GM19035 (cell line): ENCODE data around the gene PTCHD4.
"Not testable (repeated sequence)": the region's sequence is repeated elsewhere in the genome, so short reads cannot be mapped to it uniquely, and the experiment has no call there.

Source experiments
- ATAC-seq: cut with Tn5 transposase; IDR thresholded peaks from one replicate; pipeline ENCODE4 v1.9.1; 2021; ENCODE audit not compliant: unreplicated experiment

Gene PTCHD4

DNA sequence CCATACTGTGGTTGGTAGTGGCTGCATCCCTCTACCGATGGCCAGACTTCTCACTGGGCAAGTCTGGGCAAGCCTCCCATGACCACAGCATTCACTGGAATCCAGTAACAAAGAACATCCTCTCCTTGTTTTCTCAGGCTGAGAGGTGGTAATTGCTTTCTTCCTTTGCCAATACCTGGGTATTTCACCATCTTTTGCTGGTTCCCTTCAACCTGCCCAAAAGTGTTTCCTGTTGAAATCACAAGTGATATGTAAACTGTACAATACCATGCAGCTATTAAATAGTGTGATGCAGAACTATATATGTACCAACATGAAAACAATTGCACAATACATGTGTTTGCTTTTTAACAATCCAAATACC is at the start of gene PTCHD4:
PTCHD4 (minus strand) TSS at position 55 of the 364 bp plus-strand sequence. CDS start 42,240 bp downstream, outside the sequence.
- ATAC-seq, result no peak

DNA sequence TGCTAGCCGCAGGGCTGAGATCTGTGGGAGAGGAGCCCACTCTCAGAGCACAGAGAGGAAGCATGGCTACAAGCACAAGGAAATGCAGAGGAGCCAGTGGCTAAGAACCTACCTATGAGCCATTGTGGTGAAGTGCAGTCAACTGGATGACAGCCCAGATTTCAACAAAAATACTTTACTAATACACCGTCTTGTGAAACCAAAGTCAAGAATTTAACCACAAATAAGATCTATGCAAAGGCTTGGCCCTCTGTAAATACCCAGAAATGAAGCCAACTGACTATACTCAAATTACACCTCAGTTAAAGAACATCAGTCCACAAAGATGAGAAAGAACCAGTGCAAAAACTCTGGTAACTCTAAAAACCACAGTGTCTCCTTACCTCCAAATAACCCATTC is 40.1 kb upstream of the PTCHD4 start:
- ATAC-seq, result no peak

DNA sequence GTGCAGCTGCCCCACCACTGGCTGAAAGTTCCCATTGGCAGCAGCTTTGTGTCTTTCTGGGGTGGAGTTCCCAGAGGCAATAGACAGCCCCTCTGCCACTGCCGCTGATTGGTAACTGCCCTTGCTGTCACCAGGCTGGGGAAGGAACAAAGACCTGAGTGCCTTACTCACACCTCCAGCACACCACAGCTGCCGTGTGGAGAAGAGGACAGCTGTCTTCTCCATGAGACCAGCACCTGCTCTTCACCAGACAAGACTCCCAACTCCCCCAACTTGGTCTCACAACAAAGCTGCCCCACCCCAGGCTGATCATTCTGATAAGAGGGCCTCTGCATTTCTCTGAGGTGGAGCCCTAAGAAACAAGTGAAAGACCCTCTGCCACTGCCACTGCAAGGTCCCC is 39.7 kb upstream of the PTCHD4 start:
- ATAC-seq, result no peak

DNA sequence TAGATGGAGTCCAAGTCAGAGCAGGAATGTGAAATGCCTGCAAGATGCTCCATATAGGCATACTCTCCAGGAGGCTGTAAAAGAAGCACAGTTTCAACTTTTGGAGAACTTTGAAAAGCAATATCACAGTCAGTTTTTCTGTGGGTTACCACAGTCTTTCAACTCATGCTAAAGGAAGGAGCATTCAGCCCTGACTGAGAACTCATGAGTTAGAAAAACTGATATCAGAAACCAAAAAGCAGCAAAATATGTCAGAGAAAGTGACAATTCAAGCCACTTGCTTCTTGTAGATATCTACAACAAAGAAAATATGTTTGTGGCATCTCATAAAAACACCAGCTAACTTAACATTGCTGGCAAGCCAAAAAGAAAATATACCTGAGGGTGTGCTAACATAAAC is 36.1 kb upstream of the PTCHD4 start:
- no peak for ATAC-seq

DNA sequence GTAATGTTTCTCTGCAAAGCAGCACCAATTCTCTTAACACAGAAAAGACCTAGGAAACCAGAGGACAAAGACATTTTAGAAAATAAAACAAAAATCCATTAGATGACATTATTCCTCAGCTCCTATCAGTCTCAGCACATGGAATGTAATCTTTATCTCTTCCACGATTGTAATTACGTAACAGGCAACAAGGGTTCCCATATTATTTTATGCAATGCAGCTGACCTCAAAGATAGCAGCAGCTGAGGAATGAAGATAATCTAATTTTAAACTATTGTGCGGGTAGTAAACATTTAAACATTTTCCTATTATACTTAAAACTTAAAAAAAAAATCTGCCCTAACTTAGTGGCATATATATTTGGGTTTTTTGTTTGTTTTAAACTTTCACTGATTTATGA is 33.0 kb upstream of the PTCHD4 start:
- no peak for ATAC-seq

DNA sequence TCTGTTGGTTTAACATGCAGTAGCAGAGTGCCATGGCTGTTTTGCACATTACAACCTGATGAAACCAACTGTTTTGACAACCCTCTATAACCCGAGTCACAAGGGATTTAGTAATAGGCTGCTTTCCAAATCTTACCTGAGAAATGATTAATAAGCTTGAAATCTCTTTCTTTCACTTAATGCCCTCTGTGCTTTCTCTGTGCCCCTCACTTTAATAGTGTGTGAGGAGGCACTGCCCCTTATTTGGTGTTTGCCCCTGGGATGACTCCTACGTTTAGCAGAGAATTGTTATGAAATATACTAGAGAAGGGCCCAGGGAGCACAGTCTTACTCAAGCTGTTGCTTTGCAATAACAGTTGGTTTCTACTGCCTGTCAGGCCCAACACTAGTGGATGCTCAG is 31.0 kb upstream of the PTCHD4 start:
- no peak for ATAC-seq

DNA sequence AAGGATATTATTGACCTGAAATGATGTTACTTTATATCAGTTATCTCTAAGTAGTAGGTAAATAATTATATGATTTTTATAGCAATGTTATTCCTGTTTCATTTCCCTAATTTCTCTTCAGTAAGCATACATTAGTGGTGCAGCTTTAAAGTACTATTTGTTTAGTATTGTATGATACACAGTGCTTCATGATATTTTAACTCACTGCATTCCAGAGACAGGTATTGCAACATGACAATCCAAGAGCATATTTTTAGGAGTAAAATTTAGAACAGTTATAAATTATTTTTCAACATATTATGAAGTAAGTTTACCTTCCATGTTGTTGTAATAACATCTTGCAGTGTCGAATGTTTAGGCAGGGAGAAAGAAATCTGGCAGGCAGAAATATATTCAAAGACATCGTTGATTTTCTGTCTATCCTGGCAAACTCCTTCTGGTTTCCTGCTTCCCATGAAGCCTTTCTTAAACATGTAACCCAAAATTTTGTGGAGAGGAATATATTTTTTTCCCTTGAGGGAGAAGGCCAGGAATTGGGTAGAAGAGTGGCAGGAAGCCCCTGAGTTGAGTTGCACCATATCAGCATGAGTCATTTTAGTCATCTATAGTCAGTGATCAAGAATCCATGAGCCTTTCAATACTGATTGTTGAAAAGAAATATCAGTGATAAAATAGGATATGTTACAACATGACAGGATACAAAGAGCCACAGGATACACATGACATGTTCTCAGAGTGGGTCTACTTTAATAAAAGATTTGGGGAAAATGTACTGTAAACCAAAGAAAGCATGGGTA is 29.0 kb upstream of the PTCHD4 start:
- no peak for ATAC-seq

DNA sequence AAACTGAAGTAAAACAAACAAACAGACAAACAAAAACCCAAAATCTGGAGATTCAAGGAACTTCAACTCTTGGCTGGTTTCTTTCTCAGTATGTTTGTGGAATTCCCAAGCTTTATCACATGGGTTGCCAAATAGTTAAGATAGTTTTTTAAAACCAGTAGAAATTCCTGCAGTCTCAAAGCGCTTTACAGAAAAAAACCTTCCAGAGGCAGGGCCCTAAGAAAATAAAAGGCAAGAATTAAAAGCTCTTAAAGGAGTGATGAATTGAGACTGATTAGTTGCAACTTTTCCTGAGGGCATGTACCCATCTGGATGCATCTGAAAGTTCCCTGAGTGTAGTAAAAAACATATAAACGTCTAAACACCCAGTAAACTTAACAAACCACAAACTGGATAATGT is 25.9 kb upstream of the PTCHD4 start:
- ATAC-seq, result no peak

DNA sequence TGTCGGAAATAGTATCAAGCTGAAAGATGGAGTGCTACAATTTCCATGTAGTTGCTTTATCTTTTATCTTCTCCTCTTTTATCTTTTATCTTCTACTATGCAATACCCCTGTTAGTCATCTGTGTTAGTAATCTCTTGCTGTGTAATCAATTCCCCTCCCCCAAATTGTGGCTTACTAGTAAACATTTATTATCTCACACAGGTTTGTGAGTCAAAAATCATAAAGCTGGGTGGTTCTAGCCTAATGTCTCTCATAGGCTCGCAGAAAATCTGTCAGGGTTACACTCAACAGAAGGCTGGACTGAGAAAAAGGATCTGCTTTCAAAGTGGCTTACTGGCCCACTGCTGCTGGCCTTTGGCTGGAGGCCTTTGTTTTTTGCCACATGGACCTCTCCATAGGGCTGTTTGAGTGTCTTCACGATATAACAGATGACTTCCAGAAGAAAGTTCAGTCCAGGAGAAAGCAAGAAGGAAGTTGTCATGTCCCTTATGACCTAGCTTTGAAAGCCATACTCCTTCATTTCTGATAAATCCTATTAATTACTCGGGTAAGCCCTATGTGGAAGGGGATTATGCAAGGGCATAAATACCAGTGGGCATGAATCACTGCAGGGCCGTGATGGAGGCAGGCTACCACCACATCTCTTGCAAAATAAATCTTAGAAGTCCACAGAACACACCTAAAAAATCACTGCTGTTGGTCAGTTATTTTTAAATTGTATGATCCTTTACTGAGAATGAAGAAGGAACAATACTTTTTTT is 24.5 kb upstream of the PTCHD4 start:
- ATAC-seq, result no peak

DNA sequence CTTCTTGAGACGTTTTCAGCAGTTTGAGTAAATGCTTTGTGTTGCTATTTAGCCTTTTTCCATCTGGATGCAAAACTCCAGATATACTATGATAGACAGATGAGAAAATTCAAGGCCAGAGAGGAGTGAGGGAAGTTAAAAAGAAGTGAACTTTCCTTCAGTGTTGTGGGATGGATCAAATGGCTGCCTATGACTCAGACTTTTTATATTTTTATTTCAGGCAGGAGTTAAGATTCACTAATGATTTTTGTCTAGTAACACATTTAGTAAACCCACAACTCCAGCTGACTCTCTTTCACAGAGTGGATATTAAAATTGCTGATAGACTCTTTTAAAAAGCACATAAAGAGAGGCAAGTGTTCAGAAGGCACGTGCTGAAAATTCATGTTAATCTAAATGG is 23.2 kb upstream of the PTCHD4 start:
- no peak for ATAC-seq

DNA sequence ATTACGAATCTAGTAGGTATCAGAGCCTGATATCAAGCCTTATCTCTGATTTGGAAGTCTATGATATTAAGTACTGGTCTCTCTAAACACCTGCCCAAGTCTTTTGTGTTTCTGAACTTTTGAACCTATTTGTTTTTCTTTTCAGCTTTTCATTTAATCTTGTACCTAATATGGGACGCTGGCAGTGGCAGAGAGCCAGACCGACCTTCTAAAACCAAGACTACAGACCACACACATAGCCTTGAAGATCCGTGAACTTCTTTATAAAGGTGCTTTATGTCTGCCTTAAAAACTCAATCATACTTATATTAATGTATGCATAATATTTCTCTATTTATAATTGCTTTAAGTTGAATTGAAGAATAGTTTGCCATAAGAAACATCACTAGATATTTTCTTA is 12.6 kb upstream of the PTCHD4 start:
- no peak for ATAC-seq

DNA sequence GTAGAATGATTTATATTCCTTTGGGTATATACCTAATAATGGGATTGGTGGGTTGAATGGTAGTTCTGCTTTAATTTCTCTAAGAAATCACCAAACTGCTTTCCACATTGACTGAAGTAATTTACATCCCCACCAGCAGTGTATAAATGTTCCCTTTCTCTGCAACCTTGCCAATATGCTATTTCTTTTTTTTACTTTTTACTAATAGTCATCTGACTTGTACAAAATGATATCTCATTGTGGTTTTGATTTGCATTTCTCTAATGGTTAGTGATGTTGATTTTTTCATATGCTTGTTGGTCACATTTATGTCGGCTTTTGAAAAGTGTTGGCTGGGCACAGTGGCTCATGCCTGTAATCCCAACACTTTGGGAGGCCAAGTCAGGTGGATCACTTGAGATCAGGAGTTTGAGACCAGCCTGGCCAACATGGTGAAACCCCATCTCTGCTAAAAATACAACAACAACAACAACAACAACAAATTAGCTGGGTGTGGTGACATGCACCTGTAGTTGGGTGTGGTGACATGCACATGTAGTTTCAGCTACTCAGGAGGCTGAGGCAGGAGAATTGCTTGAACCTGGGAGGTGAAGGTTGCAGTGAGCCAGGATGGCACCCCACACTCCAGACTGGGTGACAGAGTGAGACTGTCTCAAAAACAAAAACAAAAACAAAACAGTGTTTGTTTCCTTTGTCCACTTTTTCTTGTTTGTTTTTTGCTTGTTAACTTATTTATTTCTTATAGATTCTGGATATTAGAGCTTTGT is 11.2 kb upstream of the PTCHD4 start:
- not testable (repeated sequence) for ATAC-seq

DNA sequence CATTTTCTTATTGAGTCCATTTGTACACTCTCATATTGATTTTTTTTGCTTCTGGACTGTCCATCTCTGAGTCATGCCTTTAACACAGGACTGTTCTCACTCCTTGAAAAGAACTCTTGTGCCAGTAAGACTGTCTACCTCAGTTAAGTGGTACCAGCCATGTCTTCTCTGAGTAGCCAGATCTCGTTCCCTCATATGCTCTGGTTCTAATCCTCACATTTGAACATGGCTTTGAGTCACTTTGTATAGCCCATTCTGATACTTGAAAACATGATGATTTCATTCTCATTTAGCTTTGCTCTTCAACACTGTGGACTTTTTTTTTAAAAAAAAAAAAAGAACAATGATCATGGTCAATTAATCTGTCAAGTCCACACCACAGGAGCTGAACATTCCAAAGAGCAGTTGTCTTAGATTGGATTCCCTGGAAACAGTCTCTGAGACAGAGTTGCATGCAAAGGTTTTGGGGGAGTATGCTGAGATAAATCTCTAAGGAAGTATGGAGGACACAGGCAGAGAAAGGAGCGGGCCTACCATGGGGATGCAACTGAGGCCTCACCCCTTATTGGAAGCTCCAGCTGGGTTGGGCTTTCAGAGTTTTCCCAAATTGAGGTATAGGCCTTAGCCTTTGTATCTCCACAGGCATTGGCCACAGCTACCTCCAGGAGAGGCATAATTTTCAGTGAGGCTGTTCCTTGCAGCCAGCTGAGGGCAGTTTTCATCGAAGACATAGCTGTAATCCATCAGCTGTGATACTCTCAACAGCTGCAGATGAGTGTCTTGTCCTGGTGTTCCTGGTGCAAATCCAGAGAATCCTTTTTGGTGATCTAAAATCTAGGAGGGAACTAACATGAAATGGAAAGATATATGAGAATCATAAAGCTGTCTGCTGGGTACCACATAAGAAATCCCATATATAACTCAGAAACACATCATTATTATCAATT is 6.0 kb upstream of the PTCHD4 start:
- ATAC-seq, result no peak

DNA sequence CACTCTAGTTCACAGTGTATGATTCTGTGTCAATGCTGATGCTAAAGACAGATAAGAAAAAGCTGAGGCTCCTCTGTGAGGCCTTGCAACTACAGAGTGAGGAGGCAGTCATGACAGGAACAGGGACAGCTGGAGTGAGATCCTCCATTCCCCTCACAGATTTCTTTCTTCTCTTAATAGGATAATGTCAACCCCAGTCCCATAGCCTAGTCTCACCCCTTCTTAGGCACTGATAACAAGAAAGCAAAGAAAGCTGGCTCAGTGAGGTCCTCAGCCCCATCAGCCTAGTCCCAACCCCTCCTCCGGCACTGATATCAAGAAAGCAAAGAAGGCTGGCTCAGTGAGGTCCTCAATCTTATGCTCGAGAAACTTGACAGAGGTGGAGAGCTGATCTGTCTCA is 2.1 kb upstream of the PTCHD4 start:
- ATAC-seq, result no peak

DNA sequence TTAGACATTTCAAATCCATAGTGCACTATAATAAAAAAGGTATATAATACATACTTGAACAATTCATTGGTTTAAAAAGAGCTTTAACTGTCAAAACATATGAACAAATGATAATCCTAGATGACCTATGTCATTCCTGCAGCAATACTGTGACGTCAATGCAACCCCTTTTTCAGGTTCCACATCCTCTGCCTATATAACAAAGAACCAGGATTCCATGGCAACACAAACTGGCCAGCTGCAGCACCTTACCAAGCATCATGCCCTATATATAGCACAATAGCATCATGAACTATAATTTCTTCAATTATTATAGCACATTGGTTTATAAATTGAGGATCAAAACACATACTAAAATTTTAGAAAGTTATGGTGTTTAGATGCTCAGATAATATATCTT is 578 bp upstream of the PTCHD4 start:
- no peak for ATAC-seq

DNA sequence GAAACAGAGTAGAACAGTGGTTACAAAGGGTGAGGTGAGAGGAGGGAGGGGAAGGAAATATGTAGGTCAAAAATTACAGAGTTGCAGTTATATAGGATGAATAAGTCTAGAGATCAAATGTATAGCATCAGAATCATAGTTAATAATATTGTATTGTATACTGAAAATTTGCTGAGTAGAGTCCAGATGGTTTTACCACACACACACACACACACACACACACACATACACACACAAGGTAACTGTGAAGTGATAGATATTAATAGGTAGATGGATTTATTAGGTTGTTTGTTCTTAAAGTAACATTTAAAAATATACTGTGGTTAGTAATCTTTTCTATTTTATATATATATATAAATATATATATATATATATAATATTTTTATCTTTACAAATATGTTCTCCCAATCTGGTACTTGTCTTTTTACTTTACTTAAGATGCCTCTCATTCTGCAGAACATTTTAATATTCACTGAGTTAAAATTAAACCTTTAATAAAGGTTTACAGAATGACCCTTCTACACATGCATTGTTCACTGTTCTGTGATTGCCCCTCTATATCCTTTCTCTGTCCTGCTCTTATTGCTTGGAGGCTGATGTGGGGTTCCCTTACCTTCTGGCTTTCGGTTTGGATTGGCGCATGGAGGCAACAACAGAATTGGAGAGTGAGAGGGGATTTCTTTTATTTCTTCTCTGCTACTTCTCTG is 408 bp downstream of the PTCHD4 start:
- ATAC-seq, result no peak

DNA sequence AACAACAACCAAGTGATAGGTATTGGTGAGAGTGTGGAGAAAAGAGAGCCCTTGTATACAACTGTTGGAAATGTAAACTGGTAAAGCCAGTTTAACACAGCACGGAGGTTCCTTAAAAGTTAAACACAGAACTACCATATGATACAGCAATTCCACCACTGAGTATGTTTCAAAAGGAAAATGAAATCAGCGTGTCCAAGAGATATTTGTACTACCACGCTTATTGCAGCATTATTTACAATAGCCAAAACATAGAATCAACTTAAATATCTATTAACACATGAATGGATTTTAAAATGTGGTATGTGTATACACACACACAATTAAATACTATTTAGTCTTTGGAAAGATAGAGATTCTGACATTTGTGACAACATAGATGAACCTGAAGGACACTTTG is 1.1 kb downstream of the PTCHD4 start:
- no peak for ATAC-seq

DNA sequence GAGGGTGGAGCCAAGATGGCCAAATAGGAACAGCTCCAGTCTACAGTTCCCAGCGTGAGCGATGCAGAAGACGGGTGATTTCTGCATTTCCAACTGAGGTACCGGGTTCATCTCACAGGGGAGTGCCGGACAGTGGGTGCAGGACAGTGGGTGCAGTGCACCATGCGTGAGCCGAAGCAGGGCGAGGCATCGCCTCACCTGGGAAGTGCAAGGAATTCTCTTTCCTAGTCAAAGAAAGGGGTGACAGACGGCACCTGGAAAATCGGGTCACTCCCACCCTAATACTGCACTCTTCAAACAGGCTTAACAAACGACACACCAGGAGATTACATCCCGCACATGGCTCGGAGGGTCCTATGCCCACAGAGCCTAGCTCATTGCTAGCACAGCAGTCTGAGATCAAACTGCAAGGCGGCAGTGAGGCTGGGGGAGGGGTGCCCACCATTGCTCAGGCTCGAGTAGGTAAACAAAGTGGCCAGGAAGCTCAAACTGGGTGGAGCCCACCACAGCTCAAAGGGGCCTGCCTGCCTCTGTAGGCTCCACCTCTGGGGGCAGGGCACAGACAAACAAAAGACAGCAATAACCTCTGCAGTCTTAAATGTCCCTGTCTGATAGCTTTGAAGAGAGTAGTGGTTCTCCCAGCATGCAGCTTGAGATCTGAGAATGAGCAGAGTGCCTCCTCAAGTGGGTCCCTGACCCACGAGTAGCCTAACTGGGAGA is 8.4 kb downstream of the PTCHD4 start:
- ATAC-seq, result not testable (repeated sequence)

DNA sequence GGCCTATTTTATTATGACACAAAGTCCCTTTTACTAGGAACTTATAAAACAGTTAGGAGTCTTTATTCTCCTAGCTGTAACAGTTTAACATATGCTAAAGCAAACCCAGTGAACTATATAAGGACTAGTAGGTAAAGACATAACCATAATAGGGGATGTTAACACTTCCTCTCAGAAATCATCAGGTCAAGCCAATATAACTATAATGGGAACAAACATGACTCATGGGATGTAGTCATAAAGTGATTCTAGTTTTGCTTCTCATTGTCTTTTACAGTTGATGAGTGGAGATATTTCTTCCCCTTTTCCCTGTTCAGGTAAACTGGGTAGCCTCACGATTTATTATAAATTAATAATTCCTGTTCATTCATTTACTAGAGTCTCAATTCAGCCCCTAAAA is 9.7 kb downstream of the PTCHD4 start:
- no peak for ATAC-seq

DNA sequence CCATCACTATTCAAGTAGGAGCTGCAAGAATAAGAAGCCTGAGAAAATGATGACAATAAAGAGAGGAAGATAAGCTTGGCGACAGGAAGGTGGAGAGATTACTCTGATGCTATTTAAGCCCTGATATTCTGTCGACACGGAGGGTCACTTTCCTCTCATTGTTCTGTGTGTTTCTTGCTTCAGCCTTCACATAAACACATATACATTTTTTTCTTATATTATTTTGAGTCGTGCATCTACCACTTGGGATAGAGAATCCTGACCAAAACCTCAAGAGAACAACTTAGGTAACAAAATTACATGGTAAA is 10.5 kb downstream of the PTCHD4 start:
- ATAC-seq, result no peak
